MCF 10A (cell line): ENCODE data around the gene PLPPR1. TPM values are rescaled to one million over a fixed set of nuclear protein-coding genes. Genes with fewer than 3 reads are reported as not detected.
A peak's percentile ranks its signal among the peaks of the same experiment; 100 is the strongest.

Experiments used
- BruUV-seq: library from RNA; stranded (reverse); fragments of 400-500 nt; replicated peaks from 2 replicates; lab custom pipeline; 2021; lab: Mats Ljungman, UMichigan
- CTCF ChIA-PET: fragments of 300-600 bp; sonication (Branson Sonifier 250); formaldehyde crosslinking; extraction: SDS; loops from one replicate; lab custom pipeline; 2021; ENCODE audit warnings: antibody characterized with exemption, inconsistent platforms; lab: Yijun Ruan, JAX
- POLR2A ChIA-PET: fragments of 300-600, 350-650 bp; sonication (Branson Sonifier 250); formaldehyde crosslinking; extraction: SDS; loops from one replicate; lab custom pipeline; 2020; ENCODE audit warnings: antibody characterized with exemption, inconsistent platforms; lab: Yijun Ruan, JAX
- DNase-seq: peaks from one replicate; pipeline ENCODE4 v3.0.0-alpha.2; 2018; ENCODE audit not compliant: unreplicated experiment
- H3K27ac Mint-ChIP-seq: one replicate; pipeline ENCODE4 v1.8.0; 2022; ENCODE audit warnings: mild to moderate bottlenecking, low read depth, mixed read lengths; ENCODE audit not compliant: unreplicated experiment
- H3K27me3 Mint-ChIP-seq: one replicate; pipeline ENCODE4 v1.8.0; 2022; ENCODE audit warnings: mixed read lengths; ENCODE audit not compliant: insufficient read depth, unreplicated experiment
- H3K36me3 Mint-ChIP-seq: one replicate; pipeline ENCODE4 v1.8.0; 2022; ENCODE audit warnings: mild to moderate bottlenecking, moderate library complexity, mixed read lengths; ENCODE audit not compliant: insufficient read depth, unreplicated experiment
- H3K4me1 Mint-ChIP-seq: one replicate; pipeline ENCODE4 v1.8.0; 2022; ENCODE audit warnings: mixed read lengths; ENCODE audit not compliant: insufficient read depth, unreplicated experiment
- H3K4me3 Mint-ChIP-seq: one replicate; pipeline ENCODE4 v1.8.0; 2022; ENCODE audit warnings: mild to moderate bottlenecking, moderate library complexity, mixed read lengths; ENCODE audit not compliant: unreplicated experiment
- H3K9me3 Mint-ChIP-seq: one replicate; pipeline ENCODE4 v1.8.0; 2022; ENCODE audit warnings: mixed read lengths; ENCODE audit not compliant: unreplicated experiment
- CTCF ChIP-seq: fragments of 200-600 bp; IDR thresholded peaks from one replicate; pipeline ENCODE4 v1.8.0; 2022; ENCODE audit warnings: antibody characterized with exemption, mild to moderate bottlenecking; ENCODE audit not compliant: unreplicated experiment
- intact Hi-C: fragments of 100-400 bp; cut with micrococcal nuclease; formaldehyde crosslinking; loops from 2 replicates; pipeline ENCODE4 v1.14.1; 2022
- total RNA-seq: library from RNA; stranded (reverse); gene quantifications from 2 replicates; pipeline ENCODE4 v1.2.3, GENCODE V29; 2022

Gene PLPPR1
- total RNA-seq, 1 experiment from 2014 or later, result not detected

- POLR2A ChIA-PET, result interaction anchor here (0.5 to 0.6 kb wide), 2 partner anchors 452 to 812 kb away, joined by 3 read pairs; no protein-coding TSS in a partner anchor
- DNase-seq, result no peak
- Mint-ChIP-seq H3K27me3 (peaks cover 13% of the 10 kb centered on the region), H3K36me3 (no peaks in the 10 kb centered on the region), H3K4me1 (no peaks in the 10 kb centered on the region), H3K27ac (no peak overlapping the region), H3K9me3 (no peaks in the 10 kb centered on the region), H3K4me3 (no peak overlapping the region)
- intact Hi-C loops, result no loop called here
- no TSS peak for BruUV-seq
- CTCF ChIA-PET, result interaction anchor here (0.6 to 1.6 kb wide), 2 partner anchors 89 to 942 kb away, joined by 3 to 4 read pairs; no protein-coding TSS in a partner anchor
- no peak for TF ChIP-seq CTCF
Measured at GRCh38 chr9:101299901-101300300, 271.4 kb downstream of the PLPPR1 start.

DNA sequence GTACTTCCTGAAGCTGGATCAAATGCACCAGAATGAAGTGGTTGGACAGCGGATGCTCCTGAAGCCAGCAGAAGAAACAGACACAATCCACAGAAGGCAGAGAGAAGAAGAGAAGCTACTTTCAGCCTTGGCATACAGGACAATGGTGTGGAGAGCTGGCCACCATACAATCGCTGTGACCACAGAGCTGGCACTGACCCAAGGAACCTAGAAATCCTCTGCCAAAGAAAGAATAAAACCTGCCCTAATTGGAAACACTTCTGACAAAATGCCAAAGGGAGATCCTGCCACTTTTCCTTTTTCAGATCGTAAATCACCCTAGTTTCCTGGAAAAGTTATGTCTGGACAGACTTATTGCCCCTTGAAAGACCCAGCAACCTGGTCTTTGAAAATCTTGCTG is 278.5 kb downstream of the PLPPR1 start:
- Mint-ChIP-seq H3K9me3 (no peaks in the 10 kb centered on the region), H3K4me3 (no peak overlapping the region), H3K27me3 (peaks cover 16% of the 10 kb centered on the region), H3K36me3 (no peaks in the 10 kb centered on the region), H3K27ac (no peak overlapping the region), H3K4me1 (peaks cover 7% of the 10 kb centered on the region)
- no TSS peak for BruUV-seq
- DNase-seq, result peak; percentile 56
- TF ChIP-seq CTCF, result no peak
- ChIA-PET CTCF (interaction anchor here (0.5 to 4.7 kb wide), 8 partner anchors 15 to 1817 kb away, joined by 3 to 41 read pairs (median 3); no protein-coding TSS in a partner anchor), POLR2A (interaction anchor here (0.7 to 1.2 kb wide), 2 partner anchors 9 to 10 kb away, joined by 3 read pairs; no protein-coding TSS in a partner anchor)
- intact Hi-C loops, result no loop called here

DNA sequence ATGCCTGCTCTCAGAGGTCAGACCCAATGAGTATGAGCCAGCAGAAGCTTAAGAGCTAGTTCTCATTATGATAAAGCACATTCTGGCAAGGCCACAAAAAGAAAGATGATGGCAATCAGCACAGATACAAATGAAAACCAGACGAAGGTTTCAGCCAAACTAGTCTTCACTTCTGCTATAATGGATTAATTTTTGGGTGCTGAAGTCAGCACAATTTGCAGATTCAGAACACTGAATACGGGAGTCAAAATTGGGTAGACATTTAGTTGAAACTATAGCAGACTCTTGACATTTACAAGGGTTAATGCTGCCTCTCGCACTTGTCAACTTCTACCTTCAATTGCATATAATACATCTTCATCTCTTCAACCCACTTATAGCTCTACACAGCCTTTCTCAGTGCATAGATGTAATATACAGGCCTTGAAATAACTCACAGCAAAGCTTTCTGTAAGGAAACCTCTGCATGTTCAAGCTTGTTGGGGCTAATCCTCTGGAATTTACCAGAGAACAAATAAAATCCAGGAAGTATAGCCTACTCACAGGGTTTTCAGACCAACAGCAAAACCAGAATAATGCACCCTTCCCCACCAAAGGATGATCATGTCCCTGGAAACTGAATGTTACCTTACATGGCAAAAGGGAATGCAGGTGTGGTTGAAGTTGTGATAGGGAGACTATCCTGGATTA is 279.1 kb downstream of the PLPPR1 start:
- no TSS peak for BruUV-seq
- Mint-ChIP-seq H3K27me3 (peaks cover 16% of the 10 kb centered on the region), H3K36me3 (no peaks in the 10 kb centered on the region), H3K4me1 (peaks cover 7% of the 10 kb centered on the region), H3K27ac (peak overlapping the region; percentile 3), H3K4me3 (no peak overlapping the region), H3K9me3 (no peaks in the 10 kb centered on the region)
- intact Hi-C loops, result no loop called here
- TF ChIP-seq CTCF, result no peak
- POLR2A ChIA-PET, result interaction anchor here (1.1 to 1.2 kb wide), 2 partner anchors 9 to 706 kb away, joined by 3 read pairs; no protein-coding TSS in a partner anchor
- CTCF ChIA-PET, result interaction anchor here (0.5 to 4.7 kb wide), 9 partner anchors 15 to 1817 kb away, joined by 3 to 41 read pairs (median 3); no protein-coding TSS in a partner anchor
- DNase-seq, result peak; percentile 48

DNA sequence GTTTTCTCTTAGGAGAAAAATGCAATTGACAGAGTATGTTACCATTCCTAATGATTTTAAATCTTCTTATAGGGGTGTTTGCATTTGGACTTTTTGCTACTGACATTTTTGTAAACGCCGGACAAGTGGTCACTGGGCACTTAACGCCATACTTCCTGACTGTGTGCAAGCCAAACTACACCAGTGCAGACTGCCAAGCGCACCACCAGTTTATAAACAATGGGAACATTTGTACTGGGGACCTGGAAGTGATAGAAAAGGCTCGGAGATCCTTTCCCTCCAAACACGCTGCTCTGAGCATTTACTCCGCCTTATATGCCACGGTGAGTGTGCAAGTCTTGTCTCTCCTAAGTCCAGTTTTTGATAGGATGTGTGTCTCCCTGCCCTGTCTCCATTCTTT is 280.6 kb downstream of the PLPPR1 start:
- H3K4me1 Mint-ChIP-seq, result peaks cover 7% of the 10 kb centered on the region
- CTCF ChIA-PET, result interaction anchor here (0.6 to 6.0 kb wide), 5 partner anchors 41 to 709 kb away, joined by 4 to 129 read pairs (median 4); no protein-coding TSS in a partner anchor

More for the DNA sequence above, 280.6 kb downstream of the PLPPR1 start:
- no peak overlapping the region for H3K27ac Mint-ChIP-seq
- no peaks in the 10 kb centered on the region for H3K36me3 Mint-ChIP-seq
- H3K27me3 Mint-ChIP-seq, result peaks cover 11% of the 10 kb centered on the region
- no peaks in the 10 kb centered on the region for H3K9me3 Mint-ChIP-seq
- DNase-seq, result no peak
- no TSS peak for BruUV-seq
- no peak for TF ChIP-seq CTCF
- POLR2A ChIA-PET, result no interaction called here
- H3K4me3 Mint-ChIP-seq, result no peak overlapping the region
- intact Hi-C loops, result no loop called here
